GM19438 (cell line): Measurements from ENCODE around the gene RDH5.
A peak's percentile ranks its signal among the peaks of the same experiment; 100 is the strongest.

Experiments used
- ATAC-seq: cut with Tn5 transposase; IDR thresholded peaks from one replicate; pipeline ENCODE4 v1.9.1; 2021; ENCODE audit warnings: low read depth; ENCODE audit not compliant: unreplicated experiment

Gene RDH5

DNA sequence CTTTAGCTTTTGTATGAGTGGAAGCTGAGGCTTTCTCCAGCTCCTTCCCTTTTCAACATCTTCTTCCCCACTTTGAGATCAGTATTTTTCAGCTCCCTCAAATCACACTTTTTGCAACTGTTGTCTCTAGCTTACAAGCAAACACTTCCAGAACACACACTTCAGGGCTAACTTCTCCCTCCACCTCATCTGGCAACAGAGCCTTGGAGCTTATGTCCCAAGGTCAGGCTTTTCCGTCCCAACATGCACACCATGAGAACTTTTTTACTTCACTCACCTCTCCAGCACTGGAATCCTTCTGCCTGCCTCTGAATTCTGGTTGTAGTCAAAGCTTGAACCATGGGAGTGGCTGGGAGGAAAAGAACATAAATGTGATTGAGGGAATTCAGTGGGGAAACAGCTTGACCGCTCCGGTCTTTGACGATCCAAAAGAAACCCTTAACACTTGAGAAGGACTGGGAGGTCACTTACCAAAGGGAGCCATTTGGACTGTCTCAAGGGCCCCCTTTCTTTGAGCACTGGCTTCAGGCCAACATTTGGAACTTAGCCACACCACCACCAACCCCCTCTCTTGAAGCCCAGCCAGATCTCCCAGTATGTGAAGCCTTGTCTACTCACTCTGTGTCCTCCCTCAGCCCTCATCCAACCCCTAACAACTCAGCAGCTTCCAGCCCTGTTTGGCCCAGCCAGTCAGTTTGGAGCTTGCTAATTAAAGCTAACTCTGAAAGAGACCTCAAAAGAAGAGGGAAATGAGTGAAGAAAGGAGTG lies 8.2 kb upstream of the RDH5 start:
- ATAC-seq, result no peak

- ATAC-seq, result no peak
These were observed 7.3 kb upstream of the RDH5 start for GRCh38 chr12:55712700-55713415.

- no peak for ATAC-seq
These were observed 6.5 kb upstream of the RDH5 start for GRCh38 chr12:55713721-55714120.

GRCh38 chr12:55715169-55715764 lies 4.9 kb upstream of the RDH5 start:
- ATAC-seq, result no peak

DNA sequence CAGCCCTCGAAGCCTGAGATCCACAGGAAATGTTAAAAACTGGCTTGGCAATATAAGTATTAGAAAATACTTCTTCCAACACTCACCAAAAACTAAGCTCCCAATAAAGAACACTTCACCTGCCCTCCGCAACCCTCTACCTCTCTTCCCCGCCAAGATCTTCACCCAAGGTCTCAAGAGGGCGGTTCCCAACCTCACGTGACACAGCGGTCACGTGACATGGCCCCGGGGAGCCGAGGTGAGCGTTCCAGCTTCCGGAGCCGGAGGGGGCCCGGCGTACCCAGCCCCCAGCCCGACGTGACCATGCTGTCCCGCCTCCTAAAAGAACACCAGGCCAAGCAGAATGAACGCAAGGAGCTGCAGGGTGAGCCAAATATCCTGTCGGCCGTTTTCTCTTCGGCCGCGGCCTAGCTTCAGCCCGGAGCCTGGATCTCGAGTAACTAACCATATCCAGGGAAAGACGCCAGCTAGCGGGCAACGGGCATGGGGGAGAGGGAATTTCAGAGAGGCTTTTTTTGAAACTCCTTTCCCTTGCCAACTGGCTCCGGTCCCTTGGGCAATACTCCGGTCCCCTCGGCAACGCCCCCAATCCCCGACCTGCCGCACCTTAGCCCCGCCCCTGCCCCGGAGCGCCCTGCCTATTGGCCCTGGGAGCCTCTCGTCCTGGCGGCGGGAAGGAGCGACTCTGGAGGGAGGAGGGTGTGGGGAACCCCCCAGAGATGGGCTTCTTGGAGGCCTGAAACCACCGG lies 4.2 kb upstream of the RDH5 start, which contains the start of gene BLOC1S1:
BLOC1S1 (plus strand) TSS at position 214 of the 749 bp plus-strand sequence; CDS start at position 220, 6 bp downstream.
- ATAC-seq, result peak; percentile 96

DNA sequence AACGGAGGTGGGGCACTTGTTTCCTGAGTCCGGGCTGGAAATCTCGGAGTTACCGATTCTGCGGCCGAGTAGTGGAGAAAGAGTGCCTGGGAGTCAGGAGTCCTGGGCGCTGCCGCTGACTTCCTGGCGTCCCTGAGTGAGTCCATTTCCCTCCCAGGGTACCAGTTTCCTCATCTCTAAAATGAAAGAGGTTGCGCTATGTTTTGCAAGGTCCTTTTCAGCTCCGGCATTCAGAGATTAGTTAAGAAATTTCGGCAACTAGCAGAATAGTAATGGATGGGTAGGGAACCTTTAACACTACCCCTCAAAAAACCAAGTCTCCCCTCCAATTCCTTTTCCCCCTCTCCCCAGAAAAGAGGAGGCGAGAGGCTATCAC lies 3.6 kb upstream of the RDH5 start:
- peak; percentile 32 for ATAC-seq

GRCh38 chr12:55717011-55718007 lies 2.9 kb upstream of the RDH5 start:
- no peak for ATAC-seq

- no peak for ATAC-seq
These were observed 2.2 kb upstream of the RDH5 start for GRCh38 chr12:55718015-55718414.

GRCh38 chr12:55718624-55719275 lies 1.4 kb upstream of the RDH5 start:
- no peak for ATAC-seq

GRCh38 chr12:55719371-55719770 lies 822 bp upstream of the RDH5 start:
- ATAC-seq, result no peak

- no peak for ATAC-seq
These were observed 776 bp downstream of the RDH5 start for GRCh38 chr12:55720894-55721444.

GRCh38 chr12:55721601-55722213 lies 1.5 kb downstream of the RDH5 start:
- ATAC-seq, result no peak

DNA sequence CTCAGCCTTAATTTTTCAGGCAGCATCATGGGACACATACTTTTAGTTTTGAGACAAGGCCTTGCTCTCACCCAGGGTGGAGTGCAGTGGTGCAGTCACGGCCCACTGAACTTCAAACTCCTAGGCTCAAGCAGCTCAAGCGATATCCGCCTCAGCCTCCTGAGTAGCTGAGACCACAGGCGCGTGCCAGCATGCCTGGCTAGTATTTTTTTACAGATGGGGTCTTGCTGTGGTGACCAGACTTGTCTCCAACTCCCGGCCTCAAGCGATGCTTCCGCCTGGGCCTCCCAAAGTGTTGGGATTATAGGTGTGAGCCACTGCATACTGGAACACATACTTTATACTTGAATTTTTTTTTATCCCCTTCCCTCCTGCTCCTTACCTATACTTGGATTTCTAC lies 2.8 kb downstream of the RDH5 start:
- ATAC-seq, result no peak

- ATAC-seq, result no peak
These were observed 3.5 kb downstream of the RDH5 start for GRCh38 chr12:55723516-55724225.

- ATAC-seq, result no peak
These were observed 4.2 kb downstream of the RDH5 start for GRCh38 chr12:55724226-55724939.

- ATAC-seq, result no peak
These were observed 4.7 kb downstream of the RDH5 start for GRCh38 chr12:55724940-55725309.

- ATAC-seq, result no peak
These were observed 5.4 kb downstream of the RDH5 start for GRCh38 chr12:55725556-55725955.
